Activated gamma-delta T cell (primary cell): ENCODE results near the gene PLA2R1.

ENCODE experiments used
- DNase-seq: peaks from one replicate; lab custom pipeline; 2025; lab: John Stamatoyannopoulos, UW

PLA2R1 gene

GRCh38 chr2:159895258-159896065 is 167.0 kb downstream of the PLA2R1 start:
- no peak for DNase-seq

GRCh38 chr2:159894145-159894838 is 168.1 kb downstream of the PLA2R1 start:
- DNase-seq, result no peak

GRCh38 chr2:159892990-159893810 is 169.2 kb downstream of the PLA2R1 start:
- no peak for DNase-seq

- DNase-seq, result no peak
Observed at GRCh38 chr2:159891917-159892730, 170.3 kb downstream of the PLA2R1 start.

- no peak for DNase-seq
Observed at GRCh38 chr2:159891267-159891588, 171.2 kb downstream of the PLA2R1 start.

GRCh38 chr2:159890551-159891266 is 171.7 kb downstream of the PLA2R1 start:
- DNase-seq, result no peak

- no peak for DNase-seq
Observed at GRCh38 chr2:159882130-159882745, 180.2 kb downstream of the PLA2R1 start.
